Thyroid gland (tissue), 4 donors: Measurements from ENCODE around the gene COQ3.

Experiments
- POLR2A ChIP-seq, 2 donors: fragments of 450-650 bp; IDR thresholded peaks; one replicate each; pipeline ENCODE4 v1.6.1; 2017; ENCODE audit warnings: antibody characterized with exemption in 2 of 2, mild to moderate bottlenecking in 2 of 2, moderate library complexity in 1 of 2
- TF ChIP-seq, protein P1 (sequence below), 6 experiments: fragments of 200-600 bp in 3 of 6; fragments of 450-650 bp in 3 of 6; sonication (generic) in 3 of 6; IDR thresholded peaks; one replicate each; pipeline ENCODE4 v1.5.1; 2016 to 2019; ENCODE audit warnings: antibody characterized with exemption in 6 of 6, mild to moderate bottlenecking in 2 of 6, inconsistent platforms in 1 of 6, moderate library complexity in 1 of 6

DNA sequence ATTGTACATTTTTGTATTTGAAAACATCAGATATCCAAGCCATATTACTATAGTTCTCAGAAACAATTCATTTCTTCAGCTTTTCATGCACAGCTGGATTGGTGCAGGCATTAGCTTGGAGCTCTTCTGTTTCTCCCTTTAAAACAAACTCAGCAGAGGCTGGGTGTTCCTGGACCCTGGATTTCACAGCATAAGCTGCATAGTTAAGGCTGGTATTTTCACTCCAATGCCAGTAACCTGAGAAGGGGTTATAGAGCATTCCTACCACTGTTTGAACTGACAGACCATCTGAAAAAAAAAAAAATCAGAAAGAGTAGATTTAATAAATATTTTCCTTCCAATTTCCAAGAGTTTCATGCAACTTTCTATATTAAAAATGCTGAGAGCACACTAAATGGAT, 24.5 kb downstream of the COQ3 start:
- TF ChIP-seq, protein P1, sequence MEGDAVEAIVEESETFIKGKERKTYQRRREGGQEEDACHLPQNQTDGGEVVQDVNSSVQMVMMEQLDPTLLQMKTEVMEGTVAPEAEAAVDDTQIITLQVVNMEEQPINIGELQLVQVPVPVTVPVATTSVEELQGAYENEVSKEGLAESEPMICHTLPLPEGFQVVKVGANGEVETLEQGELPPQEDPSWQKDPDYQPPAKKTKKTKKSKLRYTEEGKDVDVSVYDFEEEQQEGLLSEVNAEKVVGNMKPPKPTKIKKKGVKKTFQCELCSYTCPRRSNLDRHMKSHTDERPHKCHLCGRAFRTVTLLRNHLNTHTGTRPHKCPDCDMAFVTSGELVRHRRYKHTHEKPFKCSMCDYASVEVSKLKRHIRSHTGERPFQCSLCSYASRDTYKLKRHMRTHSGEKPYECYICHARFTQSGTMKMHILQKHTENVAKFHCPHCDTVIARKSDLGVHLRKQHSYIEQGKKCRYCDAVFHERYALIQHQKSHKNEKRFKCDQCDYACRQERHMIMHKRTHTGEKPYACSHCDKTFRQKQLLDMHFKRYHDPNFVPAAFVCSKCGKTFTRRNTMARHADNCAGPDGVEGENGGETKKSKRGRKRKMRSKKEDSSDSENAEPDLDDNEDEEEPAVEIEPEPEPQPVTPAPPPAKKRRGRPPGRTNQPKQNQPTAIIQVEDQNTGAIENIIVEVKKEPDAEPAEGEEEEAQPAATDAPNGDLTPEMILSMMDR (IDR thresholded peaks at IDR 0.05) = no peak
- TF ChIP-seq POLR2A (IDR thresholded peaks at IDR 0.05) = no peak
